ENCODE data around the gene MYLK3.
"Not testable (repeated sequence)": the region's sequence is repeated elsewhere in the genome, so short reads cannot be mapped to it uniquely, and the experiment has no call there.

MYLK3 gene

DNA sequence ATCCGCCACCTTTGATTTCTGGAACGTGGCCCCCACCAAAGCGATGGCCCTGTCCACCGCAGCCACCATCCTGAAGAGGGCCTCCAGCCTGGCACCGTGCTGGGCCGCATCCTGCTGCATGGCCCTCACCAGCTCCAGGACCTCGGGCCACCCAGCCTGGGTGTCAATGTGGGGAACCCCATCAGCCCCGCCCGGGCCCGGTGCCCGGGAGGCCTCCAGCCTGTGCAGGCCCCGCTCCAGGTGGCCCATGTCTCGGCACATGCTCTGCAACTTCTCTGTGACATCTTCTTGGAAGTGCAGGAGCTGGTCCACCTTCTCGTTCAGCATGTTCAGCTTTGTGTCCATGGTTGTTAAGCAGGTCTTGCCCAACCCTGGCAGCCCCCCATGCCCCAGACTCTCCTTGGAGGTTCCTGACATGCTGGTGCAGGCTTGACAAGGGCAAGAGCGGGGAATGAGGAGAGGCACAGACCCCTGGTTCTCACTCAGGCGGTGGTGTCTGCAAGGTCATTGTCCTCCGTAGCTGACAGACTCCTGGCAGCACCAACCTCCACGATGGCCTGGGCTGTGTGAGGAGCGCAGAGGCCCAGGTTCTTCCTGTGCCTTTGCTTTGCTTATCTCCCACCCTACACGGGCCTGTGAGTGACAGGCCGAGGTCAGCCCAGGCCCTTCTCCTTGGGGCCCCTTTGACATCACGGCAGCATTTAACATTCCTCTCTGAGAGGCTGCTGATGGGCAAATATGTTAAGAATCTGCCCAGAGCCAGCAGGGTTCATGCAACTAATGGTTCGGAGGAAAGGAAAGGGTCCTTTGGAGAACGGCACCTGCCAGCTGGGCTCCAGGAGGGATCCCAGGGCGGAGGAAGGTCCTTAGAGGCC lies at the start of gene MYLK3:
Gene MYLK3 (minus strand): TSS at position 568 of the 875 bp plus-strand sequence. CDS start 151 bp downstream, at position 417.
- no peak for DNase-seq (ENCODE audit: low spot score)

DNA sequence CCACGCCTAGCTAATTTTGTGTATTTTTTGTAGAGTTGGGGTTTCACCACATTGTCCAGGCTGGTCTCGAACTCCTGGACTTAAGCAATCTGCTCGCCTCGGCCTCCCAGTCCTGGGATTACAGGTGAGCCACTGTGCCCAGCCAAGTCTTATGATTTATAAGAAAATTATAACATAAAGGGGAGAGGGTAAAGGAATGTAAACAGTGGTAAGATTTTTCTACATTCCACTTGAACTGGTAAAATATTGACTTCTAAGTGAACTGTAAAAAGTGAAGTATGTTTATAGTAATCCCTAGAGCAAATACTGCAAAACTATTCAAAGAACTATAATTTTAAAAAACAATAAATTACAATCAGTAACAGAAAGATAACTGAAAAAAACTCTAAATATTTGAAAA lies 49.4 kb upstream of the MYLK3 start:
- DNase-seq (ENCODE audit: low spot score) = no peak

DNA sequence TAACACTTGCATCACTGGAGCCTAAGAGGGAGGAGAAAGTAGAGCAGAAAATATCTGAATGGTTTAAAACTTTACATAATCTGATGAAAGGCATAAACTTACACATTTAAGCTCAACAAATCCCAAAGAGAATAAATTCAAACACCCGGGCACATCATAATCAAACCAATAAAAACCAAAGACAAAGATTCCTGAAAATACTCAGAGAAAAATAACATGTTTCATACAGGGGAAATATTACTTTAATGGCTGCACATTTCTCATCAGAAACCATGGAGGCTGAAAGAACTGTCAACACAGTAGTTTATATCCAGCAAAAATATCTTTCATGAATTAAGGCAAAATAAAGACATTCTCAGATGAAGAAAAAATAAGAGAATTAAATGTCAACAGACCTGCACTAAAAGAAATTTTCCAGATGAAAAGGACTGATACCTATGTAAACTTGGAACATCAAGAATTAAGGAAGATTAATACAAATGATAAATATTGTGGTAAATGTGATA lies 48.7 kb upstream of the MYLK3 start:
- DNase-seq (ENCODE audit: low spot score) = no peak

DNA sequence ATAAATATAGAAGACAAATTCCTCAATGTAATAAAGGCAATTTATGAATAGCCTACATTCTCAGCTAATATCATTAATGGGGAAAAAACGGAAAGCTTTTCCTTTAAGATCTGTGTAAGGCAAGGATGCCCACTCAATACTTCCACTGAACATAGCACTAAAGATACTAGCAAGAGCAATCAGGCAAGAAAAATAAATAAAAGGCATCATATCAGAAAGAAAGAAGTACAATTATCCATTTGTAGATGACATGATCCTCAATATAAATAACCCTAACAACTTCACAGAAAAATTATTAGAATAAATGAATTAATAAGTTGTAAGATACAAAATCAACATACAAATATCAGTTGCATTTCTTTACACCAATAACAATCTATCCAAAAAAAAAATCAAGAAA lies 45.7 kb upstream of the MYLK3 start:
- no peak for DNase-seq (ENCODE audit: low spot score)

DNA sequence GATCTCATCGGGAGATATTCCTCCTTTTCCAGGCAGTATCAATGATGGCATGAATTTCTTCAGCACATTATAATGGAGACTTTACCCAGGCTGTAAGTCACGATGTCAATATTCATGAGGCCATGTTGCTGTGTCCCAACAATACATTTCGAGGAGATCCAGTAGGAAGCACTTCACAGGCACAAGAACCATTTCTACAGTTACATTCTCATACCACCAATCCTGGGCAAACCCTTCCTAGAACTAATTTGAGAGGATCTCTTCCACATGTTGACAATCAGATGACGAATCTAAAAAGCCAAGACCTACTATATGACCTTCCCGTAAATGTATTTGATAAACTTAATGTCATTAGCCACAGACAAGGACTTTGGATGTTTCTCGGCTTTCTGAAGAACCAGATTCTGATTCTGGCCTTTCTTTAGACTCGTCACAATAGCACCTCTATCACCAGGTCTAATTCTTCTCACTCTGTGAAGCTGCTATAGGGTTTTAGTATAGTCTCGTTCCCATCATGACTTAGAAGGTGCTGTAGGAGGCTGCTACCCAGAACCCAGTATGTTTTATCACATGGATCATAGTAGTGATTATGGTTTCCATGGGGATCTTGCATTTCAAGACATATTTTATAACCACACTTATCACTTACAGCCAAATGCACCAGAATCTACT lies 42.6 kb upstream of the MYLK3 start:
- DNase-seq (ENCODE audit: low spot score) = no peak

DNA sequence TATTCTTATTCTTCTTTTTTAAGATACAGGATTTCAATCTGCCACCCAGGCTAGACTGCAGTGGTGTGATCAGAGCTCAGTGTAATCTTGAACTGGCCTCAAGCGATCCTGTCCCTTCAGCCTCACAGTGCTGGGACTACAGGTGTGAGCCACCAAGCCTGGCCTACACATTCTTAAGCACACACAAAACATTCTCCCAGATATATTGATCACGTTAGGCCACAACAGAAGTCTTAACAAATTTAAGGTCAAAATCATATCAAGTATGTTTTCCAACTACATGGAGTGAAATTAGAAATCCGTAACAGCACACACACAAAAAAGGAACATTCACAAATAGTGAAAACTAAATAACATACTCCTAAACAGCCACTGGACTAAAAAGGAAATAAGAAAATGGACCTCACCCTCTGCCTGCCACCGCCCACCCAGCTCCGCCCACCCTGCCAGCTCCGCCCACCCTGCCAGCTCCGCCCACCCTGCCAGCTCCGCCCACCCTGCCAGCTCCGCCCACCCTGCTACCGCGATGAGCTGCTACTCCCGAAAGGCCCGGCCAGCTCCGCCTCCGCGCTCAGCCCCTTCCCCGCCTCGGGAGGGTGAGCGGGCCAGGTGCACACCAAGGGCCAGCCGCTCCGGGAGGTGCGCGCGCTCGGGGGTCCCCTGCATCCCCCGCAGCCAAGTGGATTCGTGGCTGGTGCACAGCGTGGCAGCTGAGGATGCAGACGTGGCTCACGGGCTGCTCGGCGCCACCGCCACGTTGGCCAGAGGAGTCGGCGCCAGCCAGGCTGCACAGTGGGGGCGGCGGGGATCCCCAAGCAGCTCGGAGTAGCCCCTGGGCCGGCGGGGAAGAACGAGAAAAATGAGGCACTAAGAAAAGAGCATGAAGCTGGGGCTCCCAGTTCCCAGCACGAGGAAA lies 41.6 kb upstream of the MYLK3 start:
- peak; percentile 41 for DNase-seq (ENCODE audit: low spot score)

DNA sequence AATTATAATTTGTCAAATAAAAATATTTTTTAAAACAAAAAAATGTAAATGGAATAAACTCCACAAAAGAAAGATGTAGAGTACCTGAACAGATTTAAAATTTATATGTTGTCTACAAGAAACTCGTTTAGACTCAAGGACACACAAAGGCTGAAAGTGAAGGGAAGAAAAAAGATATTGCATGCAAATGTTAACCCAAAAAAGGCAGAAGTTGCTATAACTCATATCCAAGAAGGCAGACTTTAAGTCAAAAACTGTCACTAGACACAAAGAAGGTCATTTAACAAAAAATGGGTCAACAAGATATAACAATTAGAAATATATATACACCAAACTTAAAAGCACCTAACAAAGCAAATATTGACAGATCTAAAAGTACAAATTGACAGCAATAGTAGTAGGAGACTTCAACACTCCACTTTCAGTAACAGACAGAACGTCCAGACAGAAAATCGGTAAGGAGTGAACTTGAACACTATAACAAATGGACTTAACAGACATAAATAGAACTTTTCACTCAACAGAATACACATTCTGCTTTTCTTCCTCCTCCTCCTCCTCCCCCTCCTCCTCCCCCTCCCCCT lies 40.8 kb upstream of the MYLK3 start:
- DNase-seq (ENCODE audit: low spot score) = no peak

DNA sequence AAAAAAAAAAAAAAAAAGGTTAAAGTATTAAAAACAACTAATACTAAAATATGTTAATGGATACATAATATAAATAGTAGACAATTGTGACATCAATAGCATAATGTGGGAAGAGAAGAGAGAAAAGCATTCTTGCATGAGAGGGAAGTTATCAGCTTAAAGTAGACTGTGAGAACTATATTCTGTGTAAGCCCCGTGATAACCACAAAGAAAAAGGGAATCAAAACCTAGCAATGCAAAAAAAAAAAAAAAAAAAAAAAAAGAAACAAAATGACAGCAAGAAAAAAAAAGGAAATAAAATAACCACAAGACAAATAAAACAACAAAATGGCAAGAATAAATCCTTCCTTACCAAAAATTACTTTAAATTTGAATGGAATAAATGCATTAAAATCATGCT lies 39.8 kb upstream of the MYLK3 start:
- peak; percentile 21 for DNase-seq (ENCODE audit: low spot score)

DNA sequence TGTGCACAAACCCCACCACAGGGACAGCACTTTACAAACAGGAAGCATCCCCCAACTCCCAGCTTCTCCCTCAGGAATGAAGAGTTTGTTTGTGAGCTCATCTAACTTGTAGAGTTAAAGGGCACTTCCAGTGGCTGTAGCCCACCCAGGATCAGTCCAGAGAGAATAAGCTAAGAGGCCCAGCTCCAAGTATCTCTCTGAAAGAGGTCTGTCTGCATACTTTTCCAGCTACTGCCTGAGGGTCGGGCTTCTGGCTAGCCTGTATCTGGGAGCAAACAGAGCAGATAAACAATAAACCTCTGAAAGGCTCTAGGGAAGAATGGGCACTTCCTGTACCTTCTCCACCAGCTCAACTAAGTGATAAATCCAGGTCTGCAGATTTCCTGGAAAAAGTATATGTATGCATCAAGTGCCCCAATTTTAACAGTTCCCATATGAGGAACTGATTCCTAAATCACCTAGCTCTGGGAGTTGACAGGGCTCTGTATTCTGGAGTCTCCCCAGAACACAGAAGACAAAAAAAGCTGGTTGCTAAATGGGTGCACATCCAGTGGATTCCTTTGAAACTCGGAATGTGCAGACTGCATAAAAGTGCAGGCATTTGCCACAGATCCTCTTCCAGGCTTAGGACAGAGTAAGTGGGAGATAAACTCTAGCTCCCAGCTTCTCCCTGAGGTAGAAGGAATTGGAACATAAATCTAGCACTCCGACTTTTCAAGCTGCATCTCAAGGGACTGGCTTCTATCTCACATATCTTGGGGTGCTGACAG lies 37.1 kb upstream of the MYLK3 start:
- no peak for DNase-seq (ENCODE audit: low spot score)

DNA sequence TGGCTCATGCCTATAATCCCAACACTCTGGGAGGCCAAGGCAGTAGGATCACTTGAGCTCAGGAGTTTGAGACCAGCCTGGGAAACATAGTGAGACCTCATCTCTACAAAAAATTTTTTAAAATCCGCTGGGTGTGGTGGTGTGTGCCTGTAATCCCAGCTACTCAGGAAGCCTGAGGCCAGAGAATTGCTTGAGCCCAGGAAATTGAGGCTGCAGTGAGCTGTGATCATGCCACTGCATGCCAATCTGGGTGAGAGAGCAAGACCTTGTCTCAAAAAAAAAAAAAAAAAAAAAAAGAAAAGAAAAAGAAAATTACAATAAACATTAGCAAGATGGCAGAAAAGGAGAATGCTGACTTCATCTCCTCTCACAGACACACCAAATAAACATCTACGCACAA lies 36.4 kb upstream of the MYLK3 start:
- not testable (repeated sequence) for DNase-seq (ENCODE audit: low spot score)

DNA sequence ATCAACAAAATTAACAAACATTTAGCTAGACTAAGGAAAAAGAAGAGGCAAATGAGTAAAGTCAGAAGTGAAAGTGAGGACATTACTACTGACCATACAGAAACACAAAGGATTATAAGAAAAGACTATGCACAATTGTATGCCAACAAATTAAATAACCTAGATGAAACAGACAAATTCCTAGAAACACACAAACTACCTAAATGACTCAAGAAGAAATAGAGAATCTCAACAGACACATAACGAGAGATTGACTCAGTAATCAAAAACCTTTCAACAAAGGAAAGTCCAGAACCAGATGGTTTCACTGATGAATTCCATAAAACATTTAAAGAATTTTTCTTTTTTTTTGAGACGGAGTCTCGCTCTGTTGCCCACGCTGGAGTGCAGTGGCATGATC lies 35.7 kb upstream of the MYLK3 start:
- no peak for DNase-seq (ENCODE audit: low spot score)

DNA sequence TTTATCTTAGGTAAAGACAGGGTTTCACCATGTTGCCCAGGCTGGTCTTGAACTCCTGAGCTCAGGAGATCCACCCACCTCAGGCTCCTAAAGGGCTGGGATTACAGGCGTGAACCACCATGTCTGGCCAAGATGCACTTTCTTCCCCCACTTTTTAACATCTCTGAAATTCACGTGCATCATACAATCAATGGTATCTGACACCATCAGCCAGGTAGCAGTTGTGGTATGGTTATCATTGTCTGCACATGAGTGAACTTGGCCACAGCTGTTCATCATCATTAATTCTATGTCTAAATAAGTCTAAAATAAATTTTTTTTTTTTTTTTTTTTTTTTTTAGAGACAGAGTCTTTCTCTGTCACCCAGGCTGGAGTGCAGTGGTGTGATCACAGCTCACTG lies 34.2 kb upstream of the MYLK3 start:
- no peak for DNase-seq (ENCODE audit: low spot score)

DNA sequence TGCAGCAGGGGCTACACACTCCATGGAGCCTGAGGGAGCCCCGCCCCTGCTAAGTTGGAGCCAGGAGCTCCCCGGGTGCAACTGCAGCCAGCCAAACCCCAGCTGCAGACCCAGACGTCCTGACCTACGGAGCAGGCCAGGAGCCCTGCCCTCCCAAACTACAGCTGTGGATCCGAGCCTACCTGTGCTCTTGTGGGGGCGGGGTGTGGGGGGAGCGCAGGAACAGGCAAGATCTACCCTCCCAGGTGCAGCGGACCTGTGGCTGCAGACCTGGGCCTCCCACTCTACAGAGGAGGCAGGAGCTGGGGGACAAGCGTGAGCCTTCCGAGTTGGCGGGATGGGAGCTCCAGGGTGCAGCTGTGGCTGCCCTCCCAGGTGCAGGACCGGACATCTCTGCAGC lies 29.7 kb upstream of the MYLK3 start:
- DNase-seq (ENCODE audit: low spot score) = no peak

DNA sequence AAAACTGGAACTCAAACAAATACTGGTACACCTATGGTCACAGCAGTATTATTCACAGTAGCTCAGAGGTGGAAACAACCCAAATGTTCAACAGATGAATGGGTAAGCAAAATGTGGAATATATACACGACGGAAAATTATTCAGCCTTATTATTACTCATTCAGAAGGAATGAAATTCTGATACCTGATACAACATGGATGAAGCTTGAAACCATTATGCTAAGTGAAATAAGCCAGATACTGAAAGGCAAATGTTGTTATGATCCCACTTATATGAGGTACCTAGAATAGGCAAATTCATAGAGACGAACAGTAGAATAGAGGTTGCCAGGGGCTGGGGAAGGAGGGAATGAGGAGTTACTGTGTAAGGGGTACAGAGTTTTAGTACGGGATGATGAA lies 27.1 kb upstream of the MYLK3 start:
- no peak for DNase-seq (ENCODE audit: low spot score)

DNA sequence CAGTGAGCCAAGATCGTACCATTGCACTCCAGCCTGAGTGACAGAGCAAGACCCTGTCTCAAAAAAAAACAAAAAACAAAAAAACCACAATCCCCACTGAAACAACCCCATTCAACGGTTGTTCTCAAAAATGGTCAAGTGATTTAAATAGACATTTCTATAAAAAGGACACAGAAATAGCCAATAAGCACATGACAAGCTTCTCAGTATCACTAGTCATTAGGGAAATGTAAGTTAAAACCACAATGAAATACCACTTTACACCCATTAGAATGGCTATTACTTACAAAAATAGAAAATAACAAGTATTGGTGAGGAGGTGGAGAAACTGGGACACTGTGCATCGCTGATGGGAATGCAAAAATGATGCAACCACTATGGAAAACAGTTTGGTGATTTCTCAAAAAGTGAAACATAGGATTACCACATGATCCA lies 26.6 kb upstream of the MYLK3 start:
- no peak for DNase-seq (ENCODE audit: low spot score)

DNA sequence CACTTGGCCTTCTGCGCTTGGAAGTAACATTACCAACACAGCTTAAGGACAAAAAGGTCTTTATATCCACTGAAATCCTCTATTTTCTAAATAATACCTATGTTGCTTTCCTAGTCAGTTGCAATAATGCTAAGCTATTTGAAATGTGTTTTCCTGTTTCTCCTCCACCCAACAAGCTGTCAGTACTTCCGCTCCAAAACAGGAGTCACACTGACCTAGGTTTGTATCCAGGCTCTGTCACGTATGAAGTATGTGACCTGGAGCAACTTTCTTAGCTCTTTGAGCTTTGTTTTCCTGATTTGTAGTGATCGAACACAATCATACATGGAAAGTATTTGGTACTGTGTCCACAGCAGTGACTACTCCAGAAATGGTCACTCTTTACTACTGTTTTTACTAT lies 24.3 kb upstream of the MYLK3 start:
- no peak for DNase-seq (ENCODE audit: low spot score)

DNA sequence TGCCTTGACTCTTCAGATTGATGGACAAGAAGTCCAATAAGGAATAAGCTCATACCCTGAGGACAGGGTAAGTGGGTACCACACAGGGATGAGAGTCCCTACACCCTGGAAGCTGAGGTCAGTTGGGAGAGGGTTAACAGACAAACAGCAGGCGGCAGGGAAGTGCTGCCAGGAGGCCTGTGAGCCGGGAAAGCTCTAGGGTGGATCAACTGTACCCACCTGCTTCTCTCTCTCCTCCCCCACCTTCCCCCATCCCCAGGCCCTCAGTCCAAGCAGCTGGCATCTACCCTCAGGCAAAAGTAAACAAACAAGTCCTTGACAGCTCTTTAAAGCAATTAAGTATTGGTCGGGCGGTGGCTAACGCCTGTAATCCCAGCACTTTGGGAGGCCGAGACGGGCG lies 20.7 kb upstream of the MYLK3 start:
- no peak for DNase-seq (ENCODE audit: low spot score)

DNA sequence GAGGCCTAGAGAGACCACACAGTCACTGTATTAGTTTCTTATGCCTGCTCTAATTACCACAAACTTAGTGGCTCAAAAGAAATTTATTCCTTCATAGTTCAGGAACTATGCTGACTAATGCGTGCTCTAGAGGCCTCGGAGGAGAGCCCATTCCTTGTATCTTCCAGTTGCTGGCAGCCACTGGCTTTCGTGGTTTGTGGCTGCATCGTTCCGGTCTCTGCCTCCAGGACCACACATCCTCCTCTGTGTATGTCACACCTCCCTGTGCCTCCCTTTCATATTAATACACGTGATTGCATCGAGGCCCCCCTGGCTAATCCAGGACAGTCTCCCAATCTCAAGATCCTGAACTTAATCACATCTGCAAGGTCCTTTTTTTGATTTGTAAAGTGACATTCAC lies 16.9 kb upstream of the MYLK3 start:
- no peak for DNase-seq (ENCODE audit: low spot score)

DNA sequence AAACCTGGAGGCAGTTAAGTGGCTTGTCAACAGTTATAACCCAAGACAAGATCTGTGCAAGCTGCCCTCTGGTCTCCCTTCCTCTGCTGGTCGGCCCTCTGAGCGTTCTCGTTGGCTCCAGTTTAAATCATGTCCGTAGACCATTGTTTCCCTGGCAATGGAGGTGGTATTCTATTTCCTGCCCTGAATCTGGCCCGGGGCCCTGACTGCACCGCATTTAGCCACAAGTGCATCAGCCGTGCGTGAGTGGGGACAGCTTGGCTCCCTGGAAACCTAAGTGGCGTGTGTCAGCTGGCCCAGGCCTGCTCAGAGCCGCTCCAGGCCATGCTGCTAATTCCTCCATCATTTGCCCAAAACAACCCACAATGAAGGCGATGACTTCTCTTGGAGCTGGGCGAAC lies 15.0 kb upstream of the MYLK3 start:
- peak; percentile 11 for DNase-seq (ENCODE audit: low spot score)

DNA sequence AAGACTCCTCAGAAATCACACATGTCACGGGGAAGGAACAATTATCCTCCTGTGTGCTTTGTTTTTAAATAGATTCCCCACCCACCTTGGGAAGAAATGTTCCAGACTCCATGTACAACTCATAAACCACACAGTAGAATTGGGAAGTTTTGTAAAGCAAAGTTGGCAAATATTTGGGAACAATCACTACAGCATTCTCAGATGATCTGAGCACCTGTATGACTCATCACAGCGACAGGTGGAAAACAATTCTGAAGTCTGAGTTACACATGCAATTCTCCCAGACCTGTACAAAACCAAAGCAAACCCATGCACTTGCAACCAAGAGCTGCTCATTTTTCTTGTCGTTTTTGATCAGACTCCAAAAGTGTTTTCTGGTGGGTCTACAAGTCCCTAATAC lies 14.4 kb upstream of the MYLK3 start:
- DNase-seq (ENCODE audit: low spot score) = no peak

DNA sequence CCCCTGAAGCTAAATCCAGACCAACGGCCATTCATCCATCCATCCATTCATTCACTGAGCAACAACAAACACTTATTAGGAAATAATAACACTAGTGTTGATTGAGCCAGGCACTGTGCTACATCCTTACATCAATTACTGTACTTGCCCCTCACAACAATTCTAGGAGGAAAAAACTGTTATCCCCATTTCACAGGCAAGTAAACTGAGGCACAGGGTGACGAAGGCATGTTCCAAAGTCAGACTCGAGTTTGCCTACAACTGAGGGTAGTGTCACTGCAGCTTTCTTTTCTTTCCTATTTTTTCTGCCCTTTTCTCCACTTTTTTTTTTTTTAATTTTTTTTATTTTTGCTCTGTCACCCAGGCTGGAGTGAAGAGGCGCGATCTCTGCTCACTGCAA lies 11.2 kb upstream of the MYLK3 start:
- no peak for DNase-seq (ENCODE audit: low spot score)

All from globus pallidus (tissue), 1 donor.